ENCODE results near the gene SIGLEC15. TPM values are rescaled to one million over a fixed set of nuclear protein-coding genes. Genes with fewer than 3 reads are reported as not detected.

SIGLEC15 gene
- total and polyA plus RNA-seq, 7 donors: 0.09 to 0.60 (median 0.31) TPM; not detected in 3

- whole genome bisulfite sequencing, 2 donors: 78 to 83% methylated on average over 9 of the region's 9 CpGs
- TF ChIP-seq CTCF (IDR thresholded peaks at IDR 0.05) (no peak), EP300 (IDR thresholded peaks at IDR 0.05) (no peak), POLR2A (IDR thresholded peaks at IDR 0.05) (no peak), POLR2AphosphoS5 (IDR thresholded peaks at IDR 0.05) (no peak)
- Histone ChIP-seq H3K4me3 (no peak overlapping the region), H3K9me3 (no peaks in the 10 kb centered on the region), H3K36me3 (no peaks in the 10 kb centered on the region), H3K27me3 (peaks cover 0 to 21% (median 0%) of the 10 kb centered on the region in 3 donors), H3K4me1 (peaks cover 0 to 15% (median 10%) of the 10 kb centered on the region in 4 donors), H3K27ac (no peak overlapping the region)
- DNase-seq: no peak
- intact Hi-C loops (cut with DNase I): loop anchor here (10.0 kb wide), 1 partner anchor 55 kb away; no protein-coding TSS in a partner anchor
Observed at GRCh38 chr18:45829855-45830254, 4.4 kb downstream of the SIGLEC15 start.

- WGBS, 2 donors: 73 to 92% methylated on average over 7 of the region's 7 CpGs
- Histone ChIP-seq H3K9me3 (no peaks in the 10 kb centered on the region), H3K4me1 (peaks cover 0 to 15% (median 10%) of the 10 kb centered on the region in 4 donors), H3K27ac (no peak overlapping the region), H3K27me3 (peaks cover 0 to 30% (median 10%) of the 10 kb centered on the region in 3 donors), H3K36me3 (no peaks in the 10 kb centered on the region), H3K4me3 (no peak overlapping the region)
- intact Hi-C loops (cut with DNase I): loop anchor here (10.0 kb wide), 1 partner anchor 56 kb away; no protein-coding TSS in a partner anchor
- TF ChIP-seq CTCF (IDR thresholded peaks at IDR 0.05) (no peak), POLR2A (IDR thresholded peaks at IDR 0.05) (no peak), EP300 (IDR thresholded peaks at IDR 0.05) (no peak), POLR2AphosphoS5 (IDR thresholded peaks at IDR 0.05) (no peak)
- no peak for DNase-seq
Observed at GRCh38 chr18:45830917-45831316, 5.4 kb downstream of the SIGLEC15 start.

GRCh38 chr18:45833846-45834245 lies 8.4 kb downstream of the SIGLEC15 start:
- Histone ChIP-seq H3K27ac (no peak overlapping the region), H3K36me3 (no peaks in the 10 kb centered on the region), H3K9me3 (no peaks in the 10 kb centered on the region), H3K27me3 (peaks cover 19 to 60% (median 38%) of the 10 kb centered on the region in 3 donors), H3K4me1 (peaks cover 0 to 19% (median 17%) of the 10 kb centered on the region in 4 donors), H3K4me3 (no peak overlapping the region)
- TF ChIP-seq EP300 (IDR thresholded peaks at IDR 0.05): no peak
- TF ChIP-seq CTCF (IDR thresholded peaks at IDR 0.05): no peak
- intact Hi-C loops (cut with DNase I): loop anchor here (10.0 kb wide), 1 partner anchor 59 kb away; no protein-coding TSS in a partner anchor
- DNase-seq: no peak
- WGBS, 2 donors: 75 to 76% methylated on average over 5 of the region's 5 CpGs

GRCh38 chr18:45834306-45834705 lies 8.8 kb downstream of the SIGLEC15 start:
- no peak for DNase-seq
- TF ChIP-seq EP300 (IDR thresholded peaks at IDR 0.05) (no peak), POLR2AphosphoS5 (IDR thresholded peaks at IDR 0.05) (no peak), POLR2A (IDR thresholded peaks at IDR 0.05) (no peak), CTCF (IDR thresholded peaks at IDR 0.05) (no peak)
- no peaks in the 10 kb centered on the region for H3K36me3 ChIP-seq
- intact Hi-C loops (cut with DNase I): loop anchor here (10.0 kb wide), 1 partner anchor 60 kb away; no protein-coding TSS in a partner anchor
- H3K9me3 ChIP-seq: no peaks in the 10 kb centered on the region
- H3K4me1 ChIP-seq: peaks cover 0 to 23% (median 20%) of the 10 kb centered on the region in 4 donors
- WGBS, 2 donors: 25 to 78% methylated on average over 1 of the region's 1 CpG
- H3K27me3 ChIP-seq: peaks cover 20 to 64% (median 42%) of the 10 kb centered on the region in 3 donors
- H3K4me3 ChIP-seq: no peak overlapping the region
- H3K27ac ChIP-seq: no peak overlapping the region
